Astrocyte (in vitro differentiated cells and primary cell): ENCODE results near the gene ITGAX.

ENCODE experiments used
- CTCF ChIP-seq: IDR thresholded peaks from 2 replicates; pipeline ENCODE4 v1.5.1; 2011; ENCODE audit warnings: low read depth, mild to moderate bottlenecking, inconsistent platforms, low read length, moderate library complexity; ENCODE audit not compliant: insufficient read depth
- EZH2 ChIP-seq: IDR thresholded peaks from 2 replicates; pipeline ENCODE4 v1.6.1; 2012; ENCODE audit warnings: mild to moderate bottlenecking, low read length, inconsistent platforms; ENCODE audit not compliant: insufficient read depth

GRCh38 chr16:31375231-31375630, 20.3 kb downstream of the ITGAX start:
- no peak for TF ChIP-seq CTCF
- no peak for TF ChIP-seq EZH2
